HepG2 (cell line): ENCODE measurements around the gene KCNQ1OT1. TPM values are rescaled to one million over a fixed set of nuclear protein-coding genes. Genes with fewer than 3 reads are reported as not detected.

Experiments used
- ATAC-seq: fragments of 200-7000 bp; cut with Tn5 transposase; 3 replicates; pipeline ENCODE4 v1.9.1; 2020; ENCODE audit warnings: mild to moderate bottlenecking, moderate library complexity
- BruUV-seq: library from RNA; stranded (reverse); fragments of 400-500 nt; replicated peaks from 2 replicates; lab custom pipeline; 2021; lab: Mats Ljungman, UMichigan
- CTCF ChIA-PET: fragments of 300-600 bp; formaldehyde crosslinking; extraction: SDS; loops from one replicate; lab custom pipeline; 2021; ENCODE audit warnings: low total read pairs, inconsistent platforms, low intra/inter-chr PET ratio; lab: Yijun Ruan, JAX
- POLR2A ChIA-PET: fragments of 350-600 bp; sonication (Branson Sonifier 250); formaldehyde crosslinking; loops from one replicate; lab custom pipeline; 2020; ENCODE audit warnings: antibody characterized with exemption, inconsistent platforms; lab: Yijun Ruan, JAX
- DNase-seq: peaks from one replicate; pipeline ENCODE4 v3.0.0-alpha.2; 2015; ENCODE audit warnings: low spot score
- FAIRE-seq: peaks from 3 replicates; lab custom pipeline; 2011; peaks lifted over from hg19 to GRCh38; lab: Jason Lieb, UNC
- H2AFZ ChIP-seq: one replicate; pipeline ENCODE4 v1.6.1; 2011; ENCODE audit warnings: low read length, inconsistent platforms
- H3K27ac ChIP-seq: fragments of 300-600 bp; 3 replicates; pipeline ENCODE4 v1.8.0; 2011; ENCODE audit warnings: mixed run types, mild to moderate bottlenecking, mixed read lengths, low read length, inconsistent platforms; ENCODE audit not compliant: insufficient read depth; ENCODE audit errors: extremely low read length
- H3K27me3 ChIP-seq, 2 experiments: fragments of 200-600 bp in 1 of 2; 2 replicates in 1 of 2; 3 replicates in 1 of 2; pipeline versions ENCODE4 v1.6.0 to v1.8.0; 2011; ENCODE audit warnings: low read length in 2 of 2, mild to moderate bottlenecking in 2 of 2, moderate library complexity in 2 of 2, inconsistent platforms in 1 of 2; ENCODE audit not compliant: insufficient read depth in 2 of 2, control insufficient read depth in 1 of 2
- H3K36me3 ChIP-seq, 2 experiments: fragments of 200-600 bp in 1 of 2; replicated peaks in 1 of 2; 2 replicates in 1 of 2; 3 replicates in 1 of 2; pipeline versions ENCODE4 v1.5.1 to v1.8.0; 2011; ENCODE audit warnings: low read length in 2 of 2, inconsistent platforms in 1 of 2; ENCODE audit not compliant: insufficient read depth in 2 of 2, control insufficient read depth in 1 of 2
- H3K4me1 ChIP-seq: 2 replicates; pipeline ENCODE4 v1.5.1; 2012; ENCODE audit warnings: low read length, inconsistent platforms; ENCODE audit not compliant: insufficient read depth
- H3K4me2 ChIP-seq: 2 replicates; pipeline ENCODE4 v1.6.0; 2011; ENCODE audit warnings: low read depth, low read length, inconsistent platforms
- H3K4me3 ChIP-seq, 3 experiments: fragments of 200-600 bp in 1 of 3; sonication (generic), shearing (Covaris generic) in 1 of 3; replicated peaks in 1 of 3; 2 replicates each; pipeline ENCODE4 v1.5.1; 2011 to 2016; ENCODE audit warnings: low read length in 3 of 3, inconsistent platforms in 2 of 3, low read depth in 2 of 3, mild to moderate bottlenecking in 2 of 3, control low read depth in 1 of 3, mixed read lengths in 1 of 3; ENCODE audit not compliant: insufficient read depth in 1 of 3
- H3K79me2 ChIP-seq: one replicate; pipeline ENCODE4 v1.6.1; 2011; ENCODE audit warnings: low read length, inconsistent platforms; ENCODE audit not compliant: insufficient read depth
- H3K9ac ChIP-seq: 2 replicates; pipeline ENCODE4 v1.6.0; 2011; ENCODE audit warnings: mild to moderate bottlenecking, low read depth, low read length, inconsistent platforms; ENCODE audit not compliant: insufficient read depth
- H3K9me3 ChIP-seq: 2 replicates; pipeline ENCODE4 v1.5.1; 2012; ENCODE audit warnings: mild to moderate bottlenecking, low read length
- H4K20me1 ChIP-seq: 2 replicates; pipeline ENCODE4 v1.6.0; 2011; ENCODE audit warnings: inconsistent platforms, mild to moderate bottlenecking, low read length, moderate library complexity; ENCODE audit not compliant: insufficient read depth
- KMT2A ChIP-seq: sonication (generic); formaldehyde crosslinking; IDR thresholded peaks from 2 replicates; pipeline ENCODE4 v1.4.0; 2020; ENCODE audit warnings: missing genetic modification reagents
- PHF8 ChIP-seq: sonication (generic); formaldehyde crosslinking; IDR thresholded peaks from 2 replicates; pipeline ENCODE4 v1.5.0; 2020; ENCODE audit warnings: missing genetic modification reagents
- POLR2G ChIP-seq: fragments of 200-400 bp; formaldehyde crosslinking; IDR thresholded peaks from 2 replicates; pipeline ENCODE4 v1.6.1; 2018; ENCODE audit warnings: mild to moderate bottlenecking, low read depth, low read length, moderate library complexity
- ZNF143 ChIP-seq: sonication (generic); formaldehyde crosslinking; IDR thresholded peaks from 2 replicates; pipeline ENCODE4 v1.4.0; 2020; ENCODE audit warnings: missing genetic modification reagents
- ZNF446 ChIP-seq: sonication (generic); formaldehyde crosslinking; IDR thresholded peaks from 2 replicates; pipeline ENCODE4 v1.5.0; 2020; ENCODE audit warnings: mild to moderate bottlenecking, missing genetic modification reagents
- ZNF577 ChIP-seq: sonication (generic); formaldehyde crosslinking; IDR thresholded peaks from 2 replicates; pipeline ENCODE4 v1.4.0; 2020; ENCODE audit warnings: mild to moderate bottlenecking, low read depth, missing genetic modification reagents, borderline replicate concordance
- WGBS: methylation state at CpG from one replicate; pipeline ENCODE4 v1.1.6; 2017; ENCODE audit warnings: low lambda C conversion rate; 5-methylcytosine and 5-hydroxymethylcytosine counted together
- in situ Hi-C: cut with HindIII; loops from 2 replicates; pipeline ENCODE4 v1.10.0; 2017; ENCODE audit warnings: low pct_unique_long_range_greater_than_20kb; ENCODE audit not compliant: extremely low pct_ligation_motif_present
- intact Hi-C: fragments of 100-400 bp; cut with micrococcal nuclease; formaldehyde crosslinking; loops from one replicate; pipeline ENCODE4 v1.10.0; 2022; ENCODE audit not compliant: unreplicated experiment
- polyA plus RNA-seq, 8 experiments: library from polyadenylated mRNA; depleted of rRNA in 3 of 8; stranded (reverse) in 7 of 8; unstranded in 1 of 8; fragments of >200 nt; fragmentation: Illumina TruSeq in 4 of 8; extraction: Trizol in 4 of 8; gene quantifications; 2 replicates each; pipeline versions ENCODE4 v1.2.1 to v1.2.3, GENCODE V29; 2011 to 2016; ENCODE audit warnings: low read depth in 4 of 8, missing spikeins in 1 of 8, mixed read lengths in 1 of 8; ENCODE audit not compliant: insufficient read depth in 1 of 8
- total RNA-seq, 5 experiments: library from RNA; depleted of rRNA; stranded (reverse); fragments of >200 nt; fragmentation: Illumina TruSeq; extraction: Trizol; gene quantifications; 2 replicates each; pipeline ENCODE4 v1.2.3, GENCODE V29; 2016; ENCODE audit warnings: low read depth in 1 of 5
- TF ChIP-seq, protein P1 (sequence below): sonication (generic); formaldehyde crosslinking; IDR thresholded peaks from 2 replicates; pipeline ENCODE4 v1.8.0; 2022; ENCODE audit warnings: missing genetic modification reagents, mild to moderate bottlenecking, inconsistent platforms, borderline replicate concordance
- TF ChIP-seq, protein P2 (sequence below): sonication (generic); formaldehyde crosslinking; IDR thresholded peaks from 2 replicates; pipeline ENCODE4 v1.4.0; 2020; ENCODE audit warnings: missing genetic modification reagents
- TF ChIP-seq, protein P3 (sequence below): sonication (generic); formaldehyde crosslinking; IDR thresholded peaks from 2 replicates; pipeline ENCODE4 v1.5.0; 2020; ENCODE audit warnings: missing genetic modification reagents
- TF ChIP-seq, protein P4 (sequence below): sonication (generic); formaldehyde crosslinking; conservative IDR thresholded peaks from 2 replicates; pipeline ENCODE4 v1.4.0; 2020; ENCODE audit warnings: mild to moderate bottlenecking, missing genetic modification reagents, moderate library complexity
- TF ChIP-seq, protein P5 (sequence below): IDR thresholded peaks from 2 replicates; pipeline ENCODE4 v1.4.0; 2020; ENCODE audit warnings: mild to moderate bottlenecking, missing genetic modification reagents

Gene KCNQ1OT1
- total and polyA plus RNA-seq, 2 of the 13 experiments (the other 11 are each of a cell fraction or from before 2014, with no cell fraction given): 1.3 to 18.9 TPM

DNA sequence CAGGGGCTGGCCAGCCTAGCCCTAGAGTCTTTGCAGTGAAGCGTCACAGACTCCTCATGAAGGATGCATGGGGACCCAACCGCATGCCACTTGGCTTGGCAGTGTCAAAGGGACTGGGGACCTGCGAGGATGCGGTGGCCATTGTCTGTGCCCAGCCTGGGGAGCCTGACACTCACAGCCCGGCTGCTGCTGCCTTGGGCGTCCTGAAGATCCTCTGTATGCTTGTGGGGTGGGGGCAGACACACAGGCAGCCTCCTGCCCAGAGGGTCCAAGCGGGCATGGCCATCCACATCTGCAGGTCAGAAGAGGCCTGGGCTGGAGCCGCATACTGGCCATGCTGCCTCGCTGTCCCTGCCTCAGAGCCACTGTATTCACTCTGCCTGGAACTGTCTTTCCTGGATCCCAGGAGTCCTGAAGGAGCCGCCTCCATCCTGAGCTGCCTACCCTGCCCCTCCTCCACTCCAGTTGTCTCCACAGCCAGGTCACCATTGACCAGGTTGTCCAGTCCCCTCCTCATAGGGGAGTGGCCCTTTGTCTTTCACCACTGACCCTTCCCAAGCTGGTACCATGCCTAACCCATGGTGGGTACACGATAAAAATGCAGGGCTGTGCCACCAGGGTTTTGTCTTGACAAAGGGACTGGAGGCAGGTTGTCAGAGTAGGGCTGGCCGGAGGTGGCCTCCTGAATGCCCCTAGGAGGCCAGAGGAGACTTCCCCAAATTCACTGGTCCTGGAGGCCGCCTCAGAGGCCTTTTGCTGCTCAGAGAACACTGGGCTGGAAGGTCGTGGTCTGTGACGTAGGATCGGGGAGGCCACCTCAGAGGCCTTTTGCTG, 107.0 kb downstream of the KCNQ1OT1 start:
- Histone ChIP-seq H3K4me3 (no peak overlapping the region), H3K36me3 (no peaks in the 10 kb centered on the region), H3K9me3 (no peaks in the 10 kb centered on the region), H3K27ac (no peak overlapping the region), H3K79me2 (no peaks in the 10 kb centered on the region), H3K4me1 (no peaks in the 10 kb centered on the region), H4K20me1 (peaks cover 6% of the 10 kb centered on the region; the same call in 1 of the 2 replicates), H3K27me3 (peaks cover 15 to 68% of the 10 kb centered on the region in 2 experiments; a peak in 4 of 5 replicates), H3K4me2 (no peak overlapping the region), H2AFZ (no peak overlapping the region), H3K9ac (no peak overlapping the region)
- in situ Hi-C loops (no loop called here), intact Hi-C loops (no loop called here)
- FAIRE-seq (no peak), ATAC-seq (no peak), DNase-seq (no peak)
- POLR2A ChIA-PET: no interaction called here
- BruUV-seq: no TSS peak
- 52% methylated on average over 7 of the region's 16 CpGs for WGBS
- CTCF ChIA-PET: no interaction called here
- TF ChIP-seq PHF8 (CRISPR knock-in tag) (no peak), ZNF143 (CRISPR knock-in tag) (no peak), ZNF446 (CRISPR knock-in tag) (no peak), POLR2G (no peak), ZNF577 (CRISPR knock-in tag) (no peak), KMT2A (CRISPR knock-in tag) (no peak)
- TF ChIP-seq, protein P1, sequence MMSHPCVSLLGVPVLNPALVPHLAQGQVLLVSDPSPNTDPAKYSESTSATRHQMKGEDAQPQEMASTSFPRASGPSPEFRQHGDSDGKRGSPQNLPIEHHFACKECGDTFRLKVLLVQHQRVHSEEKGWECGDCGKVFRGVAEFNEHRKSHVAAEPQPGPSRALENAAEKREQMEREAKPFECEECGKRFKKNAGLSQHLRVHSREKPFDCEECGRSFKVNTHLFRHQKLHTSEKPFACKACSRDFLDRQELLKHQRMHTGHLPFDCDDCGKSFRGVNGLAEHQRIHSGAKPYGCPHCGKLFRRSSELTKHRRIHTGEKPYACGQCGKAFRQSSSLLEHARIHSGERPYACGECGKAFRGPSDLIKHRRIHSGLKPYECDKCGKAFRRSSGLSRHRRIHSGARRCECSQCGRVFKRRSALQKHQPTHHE (CRISPR knock-in tag): no peak
- TF ChIP-seq, protein P2, sequence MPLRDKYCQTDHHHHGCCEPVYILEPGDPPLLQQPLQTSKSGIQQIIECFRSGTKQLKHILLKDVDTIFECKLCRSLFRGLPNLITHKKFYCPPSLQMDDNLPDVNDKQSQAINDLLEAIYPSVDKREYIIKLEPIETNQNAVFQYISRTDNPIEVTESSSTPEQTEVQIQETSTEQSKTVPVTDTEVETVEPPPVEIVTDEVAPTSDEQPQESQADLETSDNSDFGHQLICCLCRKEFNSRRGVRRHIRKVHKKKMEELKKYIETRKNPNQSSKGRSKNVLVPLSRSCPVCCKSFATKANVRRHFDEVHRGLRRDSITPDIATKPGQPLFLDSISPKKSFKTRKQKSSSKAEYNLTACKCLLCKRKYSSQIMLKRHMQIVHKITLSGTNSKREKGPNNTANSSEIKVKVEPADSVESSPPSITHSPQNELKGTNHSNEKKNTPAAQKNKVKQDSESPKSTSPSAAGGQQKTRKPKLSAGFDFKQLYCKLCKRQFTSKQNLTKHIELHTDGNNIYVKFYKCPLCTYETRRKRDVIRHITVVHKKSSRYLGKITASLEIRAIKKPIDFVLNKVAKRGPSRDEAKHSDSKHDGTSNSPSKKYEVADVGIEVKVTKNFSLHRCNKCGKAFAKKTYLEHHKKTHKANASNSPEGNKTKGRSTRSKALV (CRISPR knock-in tag): no peak
- TF ChIP-seq, protein P3, sequence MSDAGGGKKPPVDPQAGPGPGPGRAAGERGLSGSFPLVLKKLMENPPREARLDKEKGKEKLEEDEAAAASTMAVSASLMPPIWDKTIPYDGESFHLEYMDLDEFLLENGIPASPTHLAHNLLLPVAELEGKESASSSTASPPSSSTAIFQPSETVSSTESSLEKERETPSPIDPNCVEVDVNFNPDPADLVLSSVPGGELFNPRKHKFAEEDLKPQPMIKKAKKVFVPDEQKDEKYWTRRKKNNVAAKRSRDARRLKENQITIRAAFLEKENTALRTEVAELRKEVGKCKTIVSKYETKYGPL (CRISPR knock-in tag): no peak
- TF ChIP-seq, protein P4, sequence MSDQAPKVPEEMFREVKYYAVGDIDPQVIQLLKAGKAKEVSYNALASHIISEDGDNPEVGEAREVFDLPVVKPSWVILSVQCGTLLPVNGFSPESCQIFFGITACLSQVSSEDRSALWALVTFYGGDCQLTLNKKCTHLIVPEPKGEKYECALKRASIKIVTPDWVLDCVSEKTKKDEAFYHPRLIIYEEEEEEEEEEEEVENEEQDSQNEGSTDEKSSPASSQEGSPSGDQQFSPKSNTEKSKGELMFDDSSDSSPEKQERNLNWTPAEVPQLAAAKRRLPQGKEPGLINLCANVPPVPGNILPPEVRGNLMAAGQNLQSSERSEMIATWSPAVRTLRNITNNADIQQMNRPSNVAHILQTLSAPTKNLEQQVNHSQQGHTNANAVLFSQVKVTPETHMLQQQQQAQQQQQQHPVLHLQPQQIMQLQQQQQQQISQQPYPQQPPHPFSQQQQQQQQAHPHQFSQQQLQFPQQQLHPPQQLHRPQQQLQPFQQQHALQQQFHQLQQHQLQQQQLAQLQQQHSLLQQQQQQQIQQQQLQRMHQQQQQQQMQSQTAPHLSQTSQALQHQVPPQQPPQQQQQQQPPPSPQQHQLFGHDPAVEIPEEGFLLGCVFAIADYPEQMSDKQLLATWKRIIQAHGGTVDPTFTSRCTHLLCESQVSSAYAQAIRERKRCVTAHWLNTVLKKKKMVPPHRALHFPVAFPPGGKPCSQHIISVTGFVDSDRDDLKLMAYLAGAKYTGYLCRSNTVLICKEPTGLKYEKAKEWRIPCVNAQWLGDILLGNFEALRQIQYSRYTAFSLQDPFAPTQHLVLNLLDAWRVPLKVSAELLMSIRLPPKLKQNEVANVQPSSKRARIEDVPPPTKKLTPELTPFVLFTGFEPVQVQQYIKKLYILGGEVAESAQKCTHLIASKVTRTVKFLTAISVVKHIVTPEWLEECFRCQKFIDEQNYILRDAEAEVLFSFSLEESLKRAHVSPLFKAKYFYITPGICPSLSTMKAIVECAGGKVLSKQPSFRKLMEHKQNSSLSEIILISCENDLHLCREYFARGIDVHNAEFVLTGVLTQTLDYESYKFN (CRISPR knock-in tag): no peak
- TF ChIP-seq, protein P5, sequence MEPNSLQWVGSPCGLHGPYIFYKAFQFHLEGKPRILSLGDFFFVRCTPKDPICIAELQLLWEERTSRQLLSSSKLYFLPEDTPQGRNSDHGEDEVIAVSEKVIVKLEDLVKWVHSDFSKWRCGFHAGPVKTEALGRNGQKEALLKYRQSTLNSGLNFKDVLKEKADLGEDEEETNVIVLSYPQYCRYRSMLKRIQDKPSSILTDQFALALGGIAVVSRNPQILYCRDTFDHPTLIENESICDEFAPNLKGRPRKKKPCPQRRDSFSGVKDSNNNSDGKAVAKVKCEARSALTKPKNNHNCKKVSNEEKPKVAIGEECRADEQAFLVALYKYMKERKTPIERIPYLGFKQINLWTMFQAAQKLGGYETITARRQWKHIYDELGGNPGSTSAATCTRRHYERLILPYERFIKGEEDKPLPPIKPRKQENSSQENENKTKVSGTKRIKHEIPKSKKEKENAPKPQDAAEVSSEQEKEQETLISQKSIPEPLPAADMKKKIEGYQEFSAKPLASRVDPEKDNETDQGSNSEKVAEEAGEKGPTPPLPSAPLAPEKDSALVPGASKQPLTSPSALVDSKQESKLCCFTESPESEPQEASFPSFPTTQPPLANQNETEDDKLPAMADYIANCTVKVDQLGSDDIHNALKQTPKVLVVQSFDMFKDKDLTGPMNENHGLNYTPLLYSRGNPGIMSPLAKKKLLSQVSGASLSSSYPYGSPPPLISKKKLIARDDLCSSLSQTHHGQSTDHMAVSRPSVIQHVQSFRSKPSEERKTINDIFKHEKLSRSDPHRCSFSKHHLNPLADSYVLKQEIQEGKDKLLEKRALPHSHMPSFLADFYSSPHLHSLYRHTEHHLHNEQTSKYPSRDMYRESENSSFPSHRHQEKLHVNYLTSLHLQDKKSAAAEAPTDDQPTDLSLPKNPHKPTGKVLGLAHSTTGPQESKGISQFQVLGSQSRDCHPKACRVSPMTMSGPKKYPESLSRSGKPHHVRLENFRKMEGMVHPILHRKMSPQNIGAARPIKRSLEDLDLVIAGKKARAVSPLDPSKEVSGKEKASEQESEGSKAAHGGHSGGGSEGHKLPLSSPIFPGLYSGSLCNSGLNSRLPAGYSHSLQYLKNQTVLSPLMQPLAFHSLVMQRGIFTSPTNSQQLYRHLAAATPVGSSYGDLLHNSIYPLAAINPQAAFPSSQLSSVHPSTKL (CRISPR knock-in tag): no peak
